Endodermal cell (in vitro differentiated cells): ENCODE measurements around the gene PLSCR3. TPM values are rescaled to one million over a fixed set of nuclear protein-coding genes. Genes with fewer than 3 reads are reported as not detected.

Source experiments
- DNase-seq: peaks from one replicate; pipeline ENCODE4 v3.0.0-alpha.2; 2017
- H3K27ac ChIP-seq: 2 replicates; pipeline ENCODE4 v1.5.1; 2013; ENCODE audit warnings: mild to moderate bottlenecking, low read depth, low read length, moderate library complexity
- H3K27me3 ChIP-seq: 2 replicates; pipeline ENCODE4 v1.6.1; 2013; ENCODE audit warnings: mild to moderate bottlenecking, low read length, moderate library complexity; ENCODE audit not compliant: insufficient read depth, control insufficient read depth, poor library complexity, severe bottlenecking
- H3K36me3 ChIP-seq: 2 replicates; pipeline ENCODE4 v1.7.0; 2013; ENCODE audit warnings: mild to moderate bottlenecking, low read length, moderate library complexity; ENCODE audit not compliant: control insufficient read depth, insufficient read depth
- H3K4me1 ChIP-seq: one replicate; pipeline ENCODE4 v1.7.0; 2013; ENCODE audit warnings: low read length; ENCODE audit not compliant: control insufficient read depth, insufficient read depth
- H3K4me3 ChIP-seq: 2 replicates; pipeline ENCODE4 v1.5.1; 2013; ENCODE audit warnings: mild to moderate bottlenecking, low read length, moderate library complexity
- H3K9ac ChIP-seq: 2 replicates; pipeline ENCODE4 v1.6.1; 2013; ENCODE audit warnings: mild to moderate bottlenecking, low read length, moderate library complexity; ENCODE audit not compliant: poor library complexity, severe bottlenecking; ENCODE audit errors: extremely low read depth
- H3K9me3 ChIP-seq: 2 replicates; pipeline ENCODE4 v1.6.1; 2013; ENCODE audit warnings: mild to moderate bottlenecking, low read length, moderate library complexity; ENCODE audit not compliant: control insufficient read depth
- H3K27ac Mint-ChIP-seq: 2 replicates; pipeline ENCODE4 v1.8.0; 2020; ENCODE audit warnings: mixed read lengths
- H3K27me3 Mint-ChIP-seq: 2 replicates; pipeline ENCODE4 v1.8.0; 2021; ENCODE audit warnings: mild to moderate bottlenecking, mixed read lengths; ENCODE audit not compliant: insufficient read depth
- H3K36me3 Mint-ChIP-seq: 2 replicates; pipeline ENCODE4 v1.8.0; 2020; ENCODE audit warnings: low read depth, mixed read lengths
- H3K4me1 Mint-ChIP-seq: 2 replicates; pipeline ENCODE4 v1.8.0; 2020; ENCODE audit warnings: mixed read lengths
- H3K4me3 Mint-ChIP-seq: 2 replicates; pipeline ENCODE4 v1.8.0; 2020; ENCODE audit warnings: mild to moderate bottlenecking, moderate library complexity, mixed read lengths
- H3K9me3 Mint-ChIP-seq: 2 replicates; pipeline ENCODE4 v1.8.0; 2020; ENCODE audit warnings: mild to moderate bottlenecking, mixed read lengths
- WGBS, 2 experiments: methylation state at CpG; one replicate each; pipeline versions ENCODE4 v1.1.5 to v1.1.7; 2013; ENCODE audit warnings: missing lambda C conversion rate in 2 of 2, mixed read lengths in 1 of 2; ENCODE audit not compliant: insufficient coverage in 1 of 2, insufficient read length in 1 of 2; 5-methylcytosine and 5-hydroxymethylcytosine counted together
- total RNA-seq, 2 donors: library from RNA; stranded (reverse); fragmentation: NEBNext Ultra II Directional in 1 of 2; extraction: Animal tissue kit (Norgen Biotek cat#: 25700) in 1 of 2; gene quantifications; 2 replicates in 1 of 2; 3 replicates in 1 of 2; pipeline ENCODE4 v1.2.1, GENCODE V29; 2021
- TF ChIP-seq, protein P1 (sequence below): fragments of 200-600 bp; sonication (generic); conservative IDR thresholded peaks from 2 replicates; pipeline ENCODE4 v1.5.0; 2021; ENCODE audit warnings: antibody characterized with exemption, mild to moderate bottlenecking

The PLSCR3 gene
- total RNA-seq, 2 donors from 2014 or later: 21.0 to 26.2 TPM

DNA sequence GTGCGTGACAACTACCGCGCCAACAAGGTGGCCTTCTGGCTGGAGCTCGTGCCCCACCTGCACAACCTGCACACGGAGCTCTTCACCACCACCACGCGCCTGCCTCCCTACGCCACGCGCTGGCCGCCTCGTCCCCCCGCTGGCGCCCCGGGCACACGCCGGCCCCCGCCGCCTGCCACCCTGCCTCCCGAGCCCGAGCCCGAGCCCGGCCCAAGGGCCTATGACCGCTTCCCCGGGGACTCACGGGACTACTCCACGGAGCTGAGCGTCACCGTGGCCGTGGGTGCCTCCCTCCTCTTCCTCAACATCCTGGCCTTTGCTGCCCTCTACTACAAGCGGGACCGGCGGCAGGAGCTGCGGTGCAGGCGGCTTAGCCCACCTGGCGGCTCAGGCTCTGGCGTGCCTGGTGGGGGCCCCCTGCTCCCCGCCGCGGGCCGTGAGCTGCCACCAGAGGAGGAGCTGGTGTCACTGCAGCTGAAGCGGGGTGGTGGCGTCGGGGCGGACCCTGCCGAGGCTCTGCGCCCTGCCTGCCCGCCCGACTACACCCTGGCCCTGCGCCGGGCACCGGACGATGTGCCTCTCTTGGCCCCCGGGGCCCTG, 22.8 kb upstream of the PLSCR3 start:
- peaks cover 20% of the 10 kb centered on the region for H3K36me3 Mint-ChIP-seq
- TF ChIP-seq, protein P1, sequence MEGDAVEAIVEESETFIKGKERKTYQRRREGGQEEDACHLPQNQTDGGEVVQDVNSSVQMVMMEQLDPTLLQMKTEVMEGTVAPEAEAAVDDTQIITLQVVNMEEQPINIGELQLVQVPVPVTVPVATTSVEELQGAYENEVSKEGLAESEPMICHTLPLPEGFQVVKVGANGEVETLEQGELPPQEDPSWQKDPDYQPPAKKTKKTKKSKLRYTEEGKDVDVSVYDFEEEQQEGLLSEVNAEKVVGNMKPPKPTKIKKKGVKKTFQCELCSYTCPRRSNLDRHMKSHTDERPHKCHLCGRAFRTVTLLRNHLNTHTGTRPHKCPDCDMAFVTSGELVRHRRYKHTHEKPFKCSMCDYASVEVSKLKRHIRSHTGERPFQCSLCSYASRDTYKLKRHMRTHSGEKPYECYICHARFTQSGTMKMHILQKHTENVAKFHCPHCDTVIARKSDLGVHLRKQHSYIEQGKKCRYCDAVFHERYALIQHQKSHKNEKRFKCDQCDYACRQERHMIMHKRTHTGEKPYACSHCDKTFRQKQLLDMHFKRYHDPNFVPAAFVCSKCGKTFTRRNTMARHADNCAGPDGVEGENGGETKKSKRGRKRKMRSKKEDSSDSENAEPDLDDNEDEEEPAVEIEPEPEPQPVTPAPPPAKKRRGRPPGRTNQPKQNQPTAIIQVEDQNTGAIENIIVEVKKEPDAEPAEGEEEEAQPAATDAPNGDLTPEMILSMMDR: no peak
- no peaks in the 10 kb centered on the region for H3K4me1 Mint-ChIP-seq
- Histone ChIP-seq H3K9me3 (no peaks in the 10 kb centered on the region), H3K4me3 (no peak overlapping the region), H3K27ac (no peak overlapping the region), H3K4me1 (no peaks in the 10 kb centered on the region), H3K36me3 (peaks cover 20% of the 10 kb centered on the region), H3K9ac (no peak overlapping the region), H3K27me3 (no peaks in the 10 kb centered on the region)
- no peak overlapping the region for H3K4me3 Mint-ChIP-seq
- 93 to 98% methylated on average over 18 to 54 of the region's 54 CpGs for WGBS, 2 experiments
- no peak overlapping the region for H3K27ac Mint-ChIP-seq
- DNase-seq: no peak
- no peaks in the 10 kb centered on the region for H3K27me3 Mint-ChIP-seq
- no peaks in the 10 kb centered on the region for H3K9me3 Mint-ChIP-seq

DNA sequence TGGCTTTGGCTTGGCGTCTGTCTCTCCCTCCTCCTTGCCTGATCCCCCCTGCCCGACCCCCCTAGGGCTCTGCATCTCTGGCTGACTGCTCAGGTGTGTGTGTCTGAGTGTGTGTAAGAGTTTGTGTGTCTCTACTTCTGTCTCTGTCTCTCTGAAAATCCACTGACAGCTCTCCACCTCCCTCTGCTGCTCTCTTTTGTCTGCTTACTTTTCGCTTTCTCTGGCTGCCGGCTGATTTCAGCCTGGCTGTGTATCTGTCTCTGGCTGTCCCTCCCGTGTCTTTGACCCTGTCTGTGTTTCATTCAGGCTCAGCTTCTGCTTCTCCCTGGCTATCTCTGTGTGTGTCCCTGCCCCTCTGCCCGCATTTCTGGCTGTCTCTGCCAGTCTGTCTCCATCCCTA, 22.0 kb upstream of the PLSCR3 start:
- H3K36me3 Mint-ChIP-seq: peaks cover 22% of the 10 kb centered on the region
- no peak overlapping the region for H3K27ac Mint-ChIP-seq
- WGBS, 2 experiments: 88 to 90% methylated on average over 4 to 5 of the region's 6 CpGs

DNA sequence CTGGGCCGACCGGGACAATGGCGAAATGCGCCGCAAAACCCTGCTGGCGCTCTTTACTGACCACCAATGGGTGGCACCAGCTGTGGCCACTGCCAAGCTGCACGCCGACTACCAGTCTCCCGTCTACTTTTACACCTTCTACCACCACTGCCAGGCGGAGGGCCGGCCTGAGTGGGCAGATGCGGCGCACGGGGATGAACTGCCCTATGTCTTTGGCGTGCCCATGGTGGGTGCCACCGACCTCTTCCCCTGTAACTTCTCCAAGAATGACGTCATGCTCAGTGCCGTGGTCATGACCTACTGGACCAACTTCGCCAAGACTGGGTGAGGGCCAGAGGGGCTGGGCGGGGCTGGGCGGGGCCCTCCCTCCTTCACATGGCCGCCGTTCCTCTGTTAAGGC, 21.5 kb upstream of the PLSCR3 start:
- H3K9me3 ChIP-seq: no peaks in the 10 kb centered on the region
- no peaks in the 10 kb centered on the region for H3K4me1 Mint-ChIP-seq

More for the DNA sequence above, 22.0 kb upstream of the PLSCR3 start:
- Histone ChIP-seq H3K27me3 (no peaks in the 10 kb centered on the region), H3K9ac (no peak overlapping the region), H3K27ac (no peak overlapping the region), H3K4me3 (no peak overlapping the region), H3K36me3 (peaks cover 20% of the 10 kb centered on the region), H3K9me3 (no peaks in the 10 kb centered on the region), H3K4me1 (no peaks in the 10 kb centered on the region)
- no peaks in the 10 kb centered on the region for H3K9me3 Mint-ChIP-seq
- DNase-seq: no peak
- H3K27me3 Mint-ChIP-seq: no peaks in the 10 kb centered on the region
- TF ChIP-seq, protein P1: no peak
- no peaks in the 10 kb centered on the region for H3K4me1 Mint-ChIP-seq
- H3K4me3 Mint-ChIP-seq: no peak overlapping the region

More for the DNA sequence above, 21.5 kb upstream of the PLSCR3 start:
- Mint-ChIP-seq H3K27me3 (no peaks in the 10 kb centered on the region), H3K9me3 (no peaks in the 10 kb centered on the region), H3K27ac (no peak overlapping the region), H3K4me3 (no peak overlapping the region), H3K36me3 (peaks cover 25% of the 10 kb centered on the region)
- no peak for DNase-seq
- Histone ChIP-seq H3K27me3 (no peaks in the 10 kb centered on the region), H3K4me1 (no peaks in the 10 kb centered on the region), H3K36me3 (peaks cover 21% of the 10 kb centered on the region), H3K27ac (no peak overlapping the region), H3K9ac (no peak overlapping the region), H3K4me3 (no peak overlapping the region)
- WGBS, 2 experiments: 95% methylated on average over 11 to 23 of the region's 23 CpGs
- TF ChIP-seq, protein P1: no peak
